Tibial nerve (tissue), 3 donors: Measurements from ENCODE around the gene CXCL12.

Source experiments
- CTCF ChIP-seq, 5 experiments: fragments of 200-600 bp in 3 of 5; fragments of 450-650 bp in 2 of 5; sonication (generic) in 3 of 5; IDR thresholded peaks; one replicate each; pipeline ENCODE4 v1.5.1; 2016 to 2019; ENCODE audit warnings: antibody characterized with exemption in 5 of 5, mild to moderate bottlenecking in 3 of 5, moderate library complexity in 2 of 5
- POLR2A ChIP-seq, 2 donors: fragments of 450-650 bp; IDR thresholded peaks; one replicate each; pipeline ENCODE4 v1.6.1; 2017; ENCODE audit warnings: antibody characterized with exemption in 2 of 2, mild to moderate bottlenecking in 2 of 2, moderate library complexity in 2 of 2

- TF ChIP-seq POLR2A (IDR thresholded peaks at IDR 0.05) (no peak), CTCF (IDR thresholded peaks at IDR 0.05) (no peak)
Measured at GRCh38 chr10:44400541-44400940, 15.6 kb upstream of the CXCL12 start.
